ENCODE measurements around the gene MID2.
"Not testable (repeated sequence)": the region's sequence is repeated elsewhere in the genome, so short reads cannot be mapped to it uniquely, and the experiment has no call there.

The MID2 gene, protein sequence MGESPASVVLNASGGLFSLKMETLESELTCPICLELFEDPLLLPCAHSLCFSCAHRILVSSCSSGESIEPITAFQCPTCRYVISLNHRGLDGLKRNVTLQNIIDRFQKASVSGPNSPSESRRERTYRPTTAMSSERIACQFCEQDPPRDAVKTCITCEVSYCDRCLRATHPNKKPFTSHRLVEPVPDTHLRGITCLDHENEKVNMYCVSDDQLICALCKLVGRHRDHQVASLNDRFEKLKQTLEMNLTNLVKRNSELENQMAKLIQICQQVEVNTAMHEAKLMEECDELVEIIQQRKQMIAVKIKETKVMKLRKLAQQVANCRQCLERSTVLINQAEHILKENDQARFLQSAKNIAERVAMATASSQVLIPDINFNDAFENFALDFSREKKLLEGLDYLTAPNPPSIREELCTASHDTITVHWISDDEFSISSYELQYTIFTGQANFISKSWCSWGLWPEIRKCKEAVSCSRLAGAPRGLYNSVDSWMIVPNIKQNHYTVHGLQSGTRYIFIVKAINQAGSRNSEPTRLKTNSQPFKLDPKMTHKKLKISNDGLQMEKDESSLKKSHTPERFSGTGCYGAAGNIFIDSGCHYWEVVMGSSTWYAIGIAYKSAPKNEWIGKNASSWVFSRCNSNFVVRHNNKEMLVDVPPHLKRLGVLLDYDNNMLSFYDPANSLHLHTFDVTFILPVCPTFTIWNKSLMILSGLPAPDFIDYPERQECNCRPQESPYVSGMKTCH

DNA sequence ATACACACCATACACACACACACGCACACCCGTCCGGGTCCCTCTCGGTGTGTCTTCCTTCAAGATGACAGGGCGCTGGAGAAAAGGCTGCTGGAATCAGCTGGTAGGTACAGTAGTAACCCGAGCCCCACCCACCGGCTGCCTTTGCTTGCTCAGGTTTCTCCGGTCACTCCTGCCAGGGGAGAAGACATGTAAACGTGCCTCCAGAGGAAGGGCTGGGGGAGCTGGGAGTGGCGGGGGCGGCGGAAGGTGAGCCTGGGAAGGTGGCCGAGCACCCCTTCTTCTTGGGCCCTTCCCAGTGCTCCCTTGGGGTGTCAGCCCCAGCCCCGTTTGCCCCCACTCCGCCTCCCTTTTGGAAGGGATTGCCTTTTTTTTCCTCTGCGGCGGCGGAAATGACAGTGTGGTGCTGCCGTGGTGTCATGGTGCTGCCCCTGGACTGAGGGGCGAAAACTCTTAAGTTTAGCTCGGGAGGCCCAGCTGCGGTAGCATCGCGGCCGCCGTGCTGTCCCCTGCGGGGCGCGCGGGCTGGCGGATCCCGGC, at the start of gene MID2:
Gene MID2, plus strand, starts transcription at position 169 of the 540 bp plus-strand sequence. CDS start 561 bp downstream, outside the sequence.
- DNase-seq = peak; percentile 12

- peak; percentile 74 for DNase-seq
Measured at GRCh38 chrX:107776649-107777535, 48.8 kb upstream of the MID2 start.

- DNase-seq = no peak
Measured at GRCh38 chrX:107777536-107777832, 48.2 kb upstream of the MID2 start, which contains the start of gene NCBP2L. TSS of gene NCBP2L (plus strand) at chrX:107777733. CDS start at chrX:107794221, 16,488 bp downstream.

- DNase-seq = no peak
Measured at GRCh38 chrX:107780525-107780924, 45.1 kb upstream of the MID2 start.

GRCh38 chrX:107787827-107788226, 37.8 kb upstream of the MID2 start:
- no peak for DNase-seq

DNA sequence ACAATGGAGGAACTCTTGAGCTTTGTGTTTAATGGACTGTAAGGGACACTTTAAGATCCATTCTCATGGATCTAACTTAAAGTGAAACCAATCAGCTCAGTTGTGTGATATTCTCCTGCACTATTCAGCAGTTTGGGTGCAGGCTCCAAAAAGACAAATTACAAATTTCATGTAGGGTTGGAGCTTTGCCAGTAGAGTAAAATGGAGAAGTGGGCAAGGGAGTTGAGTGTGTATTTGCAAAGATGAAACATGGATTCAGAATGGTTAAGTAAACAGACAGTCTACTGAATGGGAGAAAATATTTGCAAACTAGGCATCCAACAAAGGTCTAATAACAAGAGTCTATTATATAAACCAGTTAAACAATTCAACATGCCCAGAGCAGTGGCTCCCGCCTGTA, 21.2 kb upstream of the MID2 start:
- no peak for DNase-seq

DNA sequence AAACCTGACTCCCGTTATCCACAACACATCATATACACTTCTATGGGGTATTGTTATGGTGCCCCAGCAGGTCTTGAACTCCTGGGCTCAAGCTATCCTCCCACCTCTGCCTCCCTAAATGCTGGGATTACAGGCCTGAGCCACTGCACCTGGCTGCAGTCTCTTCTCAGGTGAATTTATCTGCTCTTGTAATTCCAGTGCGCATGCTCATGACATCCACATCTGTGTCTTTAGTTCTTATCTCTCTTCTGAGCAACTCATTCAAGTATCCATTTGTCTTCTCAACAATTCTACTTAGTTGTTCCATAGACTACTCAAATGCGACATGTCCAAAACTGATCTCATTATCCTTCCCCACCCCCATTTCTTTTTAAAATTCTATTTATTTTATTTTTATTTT, 20.5 kb upstream of the MID2 start:
- no peak for DNase-seq

GRCh38 chrX:107810053-107810452, 15.6 kb upstream of the MID2 start:
- not testable (repeated sequence) for DNase-seq

DNA sequence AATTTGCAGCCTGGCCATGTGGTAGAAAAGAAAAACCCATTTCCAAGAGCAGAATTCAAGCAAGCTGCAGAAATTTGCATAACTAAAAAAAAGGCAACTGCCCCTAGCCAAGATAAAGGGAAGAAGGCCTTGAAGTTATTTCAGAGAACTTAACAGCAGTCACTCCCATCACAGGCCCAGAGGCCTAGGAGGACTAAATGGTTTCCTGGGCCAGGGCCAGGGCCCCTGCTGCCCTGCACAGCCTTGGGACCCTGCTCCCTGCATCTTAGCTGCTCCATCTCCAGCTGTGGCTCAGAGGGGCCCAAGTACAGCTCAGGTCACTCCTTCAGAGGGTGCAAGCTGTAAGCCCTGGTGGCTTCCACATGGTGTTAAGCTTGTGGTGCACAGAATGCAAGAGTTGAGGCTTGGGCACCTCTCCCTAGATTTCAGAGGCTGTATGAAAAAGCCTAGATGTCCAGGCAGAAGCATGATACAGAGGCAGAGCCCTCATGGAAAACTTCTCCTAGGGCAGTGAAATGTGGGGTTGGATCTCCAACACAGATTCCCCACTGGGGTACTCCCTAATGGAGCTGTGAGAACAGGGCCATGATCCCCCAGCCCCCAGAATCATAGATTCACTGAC, 6.7 kb upstream of the MID2 start:
- no peak for DNase-seq

- DNase-seq = no peak
Measured at GRCh38 chrX:107823042-107823441, 2.6 kb upstream of the MID2 start.

- DNase-seq = peak; percentile 2
Measured at GRCh38 chrX:107823456-107823855, 2.2 kb upstream of the MID2 start.

DNA sequence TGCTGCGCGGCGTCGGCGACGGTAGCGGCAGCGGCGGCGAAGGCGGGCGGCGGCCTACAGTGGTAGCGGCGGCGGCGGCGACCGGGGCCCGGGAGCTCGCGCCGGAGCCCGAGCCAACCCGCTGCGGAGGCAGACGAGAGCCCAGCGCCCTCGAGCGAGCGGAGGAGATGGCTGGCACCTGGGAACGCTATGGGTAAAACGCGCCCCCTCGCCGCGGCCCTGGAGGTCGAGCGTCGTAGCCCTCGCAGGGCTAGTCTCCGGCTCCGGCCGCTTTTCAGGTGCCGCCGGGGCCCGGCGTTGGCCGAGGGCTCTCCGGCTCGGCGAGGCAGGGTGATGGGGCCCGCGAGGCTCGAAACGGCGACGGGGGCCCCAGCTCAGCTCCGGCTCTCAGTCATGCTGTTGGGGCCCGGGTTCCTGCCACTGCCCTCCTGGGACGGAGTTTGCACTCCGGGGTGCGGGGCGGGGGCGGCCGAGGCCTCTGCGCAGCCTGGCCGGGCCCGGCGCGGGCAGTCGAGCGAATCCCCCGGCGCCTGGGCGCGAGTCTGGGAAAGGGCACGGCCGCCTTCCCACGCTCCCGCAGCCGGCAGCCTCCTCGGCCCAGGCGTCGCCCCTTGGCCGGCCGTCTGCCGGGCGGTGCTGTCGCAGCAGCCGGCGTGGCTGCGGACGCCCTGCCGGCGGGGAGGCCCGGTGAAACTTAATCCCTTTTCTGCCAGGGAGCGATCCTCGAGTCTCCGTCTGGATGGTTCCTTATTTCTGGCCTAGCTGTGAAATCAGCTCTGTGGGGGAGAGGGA, 768 bp downstream of the MID2 start:
- no peak for DNase-seq

DNA sequence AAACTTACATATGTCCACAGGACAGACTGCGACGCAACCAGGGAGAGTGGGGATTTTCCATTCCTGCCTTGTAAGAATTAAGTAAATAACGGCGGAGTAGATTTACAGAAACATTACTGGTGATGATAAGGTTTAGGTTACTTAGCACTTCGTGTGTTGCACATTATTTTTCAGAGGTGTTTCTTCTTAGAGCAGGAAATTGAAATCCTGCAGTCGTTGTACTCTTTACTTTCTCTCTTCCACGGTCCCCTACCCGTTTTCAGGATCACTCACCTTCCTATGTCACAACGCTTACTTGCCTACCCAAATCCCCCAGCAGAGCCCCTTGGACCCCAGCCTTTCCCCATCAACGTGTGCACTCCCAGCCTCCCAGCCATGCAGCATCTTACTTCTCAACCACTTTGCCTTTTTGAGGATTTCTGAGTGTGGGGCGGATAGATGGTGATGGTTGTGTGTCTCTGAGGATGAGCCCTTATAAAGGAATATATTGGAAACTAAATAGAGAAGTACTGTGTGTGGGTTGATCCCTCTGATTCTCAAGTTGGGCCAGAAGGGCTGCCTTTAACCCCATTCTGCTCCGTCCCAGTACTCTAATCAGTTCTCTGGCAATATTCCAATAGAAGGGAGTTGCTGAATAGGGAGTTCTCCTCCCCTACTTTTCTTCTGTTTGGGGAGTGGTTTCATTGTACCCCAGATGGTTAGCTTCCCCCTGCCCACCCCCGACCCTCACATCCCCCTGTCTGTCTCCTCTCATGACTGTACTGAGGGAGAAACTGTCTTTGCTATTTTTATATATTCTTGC, 1.6 kb downstream of the MID2 start:
- peak; percentile 3 for DNase-seq

DNA sequence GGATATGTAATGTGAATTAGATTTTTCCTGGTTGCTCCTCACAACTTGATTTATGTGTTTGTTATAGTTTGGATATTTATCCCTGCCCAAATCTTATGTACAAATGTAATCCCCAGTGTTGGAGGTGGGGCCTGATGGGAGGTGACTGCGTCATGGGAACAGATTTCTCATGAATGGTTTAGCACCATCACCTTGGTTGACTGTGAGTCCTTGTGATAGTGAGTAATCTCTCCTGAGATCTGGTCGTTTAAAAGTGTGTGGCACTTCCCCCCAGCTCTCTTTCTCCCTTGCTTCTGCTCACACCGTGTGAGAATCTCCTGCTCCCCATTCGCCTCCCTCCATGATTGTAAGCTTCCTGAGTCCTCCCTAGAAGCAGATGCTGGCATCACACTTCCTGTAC, 2.2 kb downstream of the MID2 start:
- DNase-seq = no peak

GRCh38 chrX:107829878-107830277, 4.2 kb downstream of the MID2 start:
- no peak for DNase-seq

- no peak for DNase-seq
Measured at GRCh38 chrX:107831071-107831730, 5.5 kb downstream of the MID2 start.

GRCh38 chrX:107834275-107835201, 8.9 kb downstream of the MID2 start:
- DNase-seq = no peak

- no peak for DNase-seq
Measured at GRCh38 chrX:107836958-107837357, 11.3 kb downstream of the MID2 start.

- no peak for DNase-seq
Measured at GRCh38 chrX:107840971-107841370, 15.3 kb downstream of the MID2 start.
